ENCODE results near the gene TSPAN11. TPM values are rescaled to one million over a fixed set of nuclear protein-coding genes. Genes with fewer than 3 reads are reported as not detected.

The TSPAN11 gene
- total and polyA plus RNA-seq, 2 of the 8 experiments (the other 6 are each of a cell fraction or from before 2014, with no cell fraction given): 3.9 to 8.2 TPM

DNA sequence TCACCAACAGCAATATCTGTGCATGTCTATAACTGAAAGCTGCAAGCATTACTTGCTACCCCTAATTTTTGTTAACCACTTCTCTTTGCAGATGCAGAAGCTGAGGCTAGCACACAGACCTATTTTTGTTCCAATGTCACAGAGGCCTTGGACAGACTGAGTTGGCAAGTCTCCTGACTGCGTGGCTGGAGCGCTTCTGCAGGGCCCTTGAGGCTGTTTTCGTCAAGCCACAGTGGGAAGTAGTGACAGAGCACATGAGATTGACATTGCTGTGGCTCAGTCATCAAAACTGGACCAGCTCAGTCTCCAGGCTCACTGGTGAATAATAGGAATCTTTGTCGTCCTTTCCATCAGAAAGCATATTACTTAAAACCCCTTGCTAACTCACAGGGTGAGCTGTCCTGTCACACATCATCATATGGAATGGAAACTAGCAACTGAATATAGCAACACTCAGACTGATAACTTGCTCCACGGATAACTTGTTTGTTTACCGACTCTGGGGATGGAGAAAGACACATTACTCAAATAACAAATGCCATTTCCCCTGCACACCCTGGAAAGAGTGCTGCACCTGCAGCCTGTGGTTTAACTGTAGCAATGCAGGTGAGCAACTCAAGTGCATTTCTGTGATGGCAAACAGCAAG, 103.5 kb downstream of the TSPAN11 start:
- Histone ChIP-seq H2AK5ac (ENCODE audit: low read depth, low read length) (no peak overlapping the region), H3K56ac (replicated peaks; ENCODE audit: insufficient read length, low read depth, low read length) (no peak overlapping the region), H3K14ac (ENCODE audit: insufficient read length) (no peak overlapping the region), H2BK12ac (ENCODE audit: low read depth, low read length) (no peak overlapping the region), H2BK15ac (ENCODE audit: low read length) (no peak overlapping the region), H3K79me2 (ENCODE audit: control insufficient read depth in 1 of 2, insufficient read depth in 2 of 2, low read length in 2 of 2) (no peaks in the 10 kb centered on the region), H2AFZ (ENCODE audit: low read length) (no peak overlapping the region), H3K4me3 (ENCODE audit: extremely low read depth in 1 of 4, insufficient read depth in 2 of 4, low read depth in 3 of 4, low read length in 4 of 4) (no peak overlapping the region), H2BK120ac (replicated peaks; ENCODE audit: low read depth, low read length) (no peak overlapping the region), H4K91ac (replicated peaks; ENCODE audit: insufficient read length, low read length) (no peak overlapping the region), H2BK20ac (ENCODE audit: low read length) (no peak overlapping the region), H3K4me1 (replicated peaks in 1 of 4; ENCODE audit: control insufficient read depth in 3 of 4, insufficient read depth in 4 of 4, low read length in 3 of 4) (no peaks in the 10 kb centered on the region), H3K27me3 (replicated peaks in 1 of 4; ENCODE audit: control insufficient read depth in 3 of 4, extremely low read depth in 1 of 4, insufficient read depth in 3 of 4, low read length in 3 of 4) (no peaks in the 10 kb centered on the region), H3K79me1 (ENCODE audit: low read depth, low read length) (no peaks in the 10 kb centered on the region), H3K4ac (replicated peaks; ENCODE audit: insufficient read length, low read depth, low read length) (no peak overlapping the region), H3K9ac (replicated peaks in 1 of 4; ENCODE audit: extremely low read depth in 1 of 4, low read depth in 3 of 4, low read length in 3 of 4) (no peak overlapping the region), H2BK5ac (ENCODE audit: low read depth, low read length) (no peak overlapping the region), H3K23me2 (ENCODE audit: low read depth, low read length) (no peaks in the 10 kb centered on the region; the same call in 1 of the 2 replicates), H3K27ac (ENCODE audit: low read depth, low read length) (no peak overlapping the region), H4K5ac (ENCODE audit: insufficient read length, low read depth, low read length) (no peak overlapping the region), H4K20me1 (replicated peaks in 1 of 2; ENCODE audit: control insufficient read depth in 1 of 2, insufficient read depth in 2 of 2, low read length in 2 of 2) (no peaks in the 10 kb centered on the region), H3K9me3 (ENCODE audit: insufficient read depth in 2 of 2, low read depth in 1 of 2, low read length in 1 of 2) (no peaks in the 10 kb centered on the region; a peak in 1 of 4 replicates), H4K8ac (ENCODE audit: extremely low read depth, insufficient read depth, low read length) (no peak overlapping the region), H3K36me3 (ENCODE audit: control insufficient read depth in 2 of 4, insufficient read depth in 4 of 4, low read length in 3 of 4) (no peaks in the 10 kb centered on the region), H3K4me2 (ENCODE audit: insufficient read depth in 1 of 2, low read depth in 2 of 2, low read length in 2 of 2) (no peak overlapping the region), H3K18ac (ENCODE audit: extremely low read depth, low read length) (no peak overlapping the region), H3K23ac (ENCODE audit: insufficient read length) (no peak overlapping the region)
- FAIRE-seq (no peak), DNase-seq (ENCODE audit: low read depth in 1 of 2, low spot score in 2 of 2) (peak in 1 of 2 experiments; percentile 35)
- TF ChIP-seq, protein P1, sequence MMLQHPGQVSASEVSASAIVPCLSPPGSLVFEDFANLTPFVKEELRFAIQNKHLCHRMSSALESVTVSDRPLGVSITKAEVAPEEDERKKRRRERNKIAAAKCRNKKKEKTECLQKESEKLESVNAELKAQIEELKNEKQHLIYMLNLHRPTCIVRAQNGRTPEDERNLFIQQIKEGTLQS (IDR thresholded peaks at IDR 0.05; ENCODE audit: insufficient read depth, low read depth, low read length): no peak
- no peak for TF ChIP-seq POLR2A (IDR thresholded peaks at IDR 0.05; ENCODE audit: control extremely low read depth in 1 of 2, low read depth in 2 of 2, low read length in 2 of 2)
- no peak for TF ChIP-seq CHD1 (IDR thresholded peaks at IDR 0.05; ENCODE audit: low read depth, low read length)
- TF ChIP-seq CBX5 (IDR thresholded peaks at IDR 0.05; ENCODE audit: low read depth, low read length): no peak
- TF ChIP-seq RXRA (IDR thresholded peaks at IDR 0.05; ENCODE audit: insufficient read depth, low read depth, low read length): no peak
- no peak for TF ChIP-seq JUN (IDR thresholded peaks at IDR 0.05; ENCODE audit: low read depth, low read length)
- TF ChIP-seq EP300 (IDR thresholded peaks at IDR 0.05; ENCODE audit: borderline replicate concordance in 1 of 2, low read depth in 2 of 2, low read length in 2 of 2): no peak
- TF ChIP-seq SIRT6 (IDR thresholded peaks at IDR 0.05; ENCODE audit: low read length): no peak
- no peak for TF ChIP-seq TBP (IDR thresholded peaks at IDR 0.05; ENCODE audit: low read depth, low read length)
- TF ChIP-seq BCL11A (IDR thresholded peaks at IDR 0.05; ENCODE audit: low read depth in 2 of 2, low read length in 2 of 2): no peak
- no peak for TF ChIP-seq SAP30 (IDR thresholded peaks at IDR 0.05; ENCODE audit: insufficient read depth, insufficient replicate concordance, low read length)
- TF ChIP-seq CEBPB (IDR thresholded peaks at IDR 0.05; ENCODE audit: low read depth, low read length): no peak
- no peak for TF ChIP-seq MAFK (IDR thresholded peaks at IDR 0.05; ENCODE audit: low read depth, low read length)
- ChIA-PET POLR2A (ENCODE audit: partially characterized antibody) (interaction anchor here (1.4 kb wide), 1 partner anchor 10 kb away, joined by 3 read pairs; no protein-coding TSS in a partner anchor), CTCF (ENCODE audit: partially characterized antibody) (no interaction called here)
- 86% methylated on average over 6 of the region's 6 CpGs; no CpG with 5 or more reads in 1 of the 2 experiments for WGBS, 2 experiments (ENCODE audit: extremely low coverage in 1 of 2, insufficient coverage in 1 of 2, insufficient read length in 1 of 2, insufficient replicate concordance in 2 of 2, low coverage in 1 of 2, low lambda C conversion rate in 2 of 2, missing lambda C conversion rate in 1 of 2)

Data from H1 (cell line).